NK-92 (cell line): ENCODE data around the gene COQ3.

ENCODE experiments used
- DNase-seq: peaks from one replicate; lab custom pipeline; 2025; ENCODE audit not compliant: unreplicated experiment; lab: John Stamatoyannopoulos, UW

The COQ3 gene

GRCh38 chr6:99334526-99335127, 59.4 kb downstream of the COQ3 start:
- no peak for DNase-seq

GRCh38 chr6:99333068-99333467, 60.9 kb downstream of the COQ3 start:
- DNase-seq = no peak

GRCh38 chr6:99331531-99331930, 62.5 kb downstream of the COQ3 start:
- DNase-seq = no peak

- DNase-seq = no peak
These were observed 63.8 kb downstream of the COQ3 start for GRCh38 chr6:99330159-99330558.

GRCh38 chr6:99324996-99325395, 69.0 kb downstream of the COQ3 start:
- no peak for DNase-seq
